PC-9 (cell line): ENCODE results near the gene SLC30A2. TPM values are rescaled to one million over a fixed set of nuclear protein-coding genes. Genes with fewer than 3 reads are reported as not detected.

Experiments
- BruUV-seq: library from RNA; stranded (reverse); fragments of 400-500 nt; replicated peaks from 2 replicates; lab custom pipeline; 2021; lab: Mats Ljungman, UMichigan
- CTCF ChIA-PET: fragments of 300-600 bp; sonication (Branson Sonifier 250); formaldehyde crosslinking; loops from one replicate; lab custom pipeline; 2022; ENCODE audit warnings: antibody characterized with exemption; lab: Charles Lee
- POLR2A ChIA-PET: fragments of 300-600 bp; sonication (Branson Sonifier 250); formaldehyde crosslinking; loops from one replicate; lab custom pipeline; 2022; ENCODE audit warnings: antibody characterized with exemption; ENCODE audit not compliant: unreplicated experiment; lab: Charles Lee
- DNase-seq, 2 experiments: peaks; one replicate each; pipeline versions ENCODE4 v3.0.0 to v3.0.0-alpha.2; 2015 to 2022; ENCODE audit warnings: mixed read lengths in 1 of 2
- H2AFZ ChIP-seq: fragments of 200-600 bp; sonication (generic); 2 replicates; pipeline ENCODE4 v1.8.1; 2017; ENCODE audit warnings: antibody characterized with exemption
- H3F3A ChIP-seq: fragments of 200-600 bp; sonication (generic); 2 replicates; pipeline ENCODE4 v1.8.1; 2017; ENCODE audit warnings: antibody characterized with exemption, mild to moderate bottlenecking, low read depth; ENCODE audit not compliant: insufficient read depth
- H3K27ac ChIP-seq: fragments of 200-600 bp; sonication (generic); 2 replicates; pipeline ENCODE4 v1.6.1; 2016; ENCODE audit warnings: mixed run types
- H3K27me3 ChIP-seq: fragments of 200-600 bp; sonication (generic); 2 replicates; pipeline ENCODE4 v1.6.1; 2016; ENCODE audit warnings: low read depth, mixed run types; ENCODE audit not compliant: insufficient read depth
- H3K36me3 ChIP-seq: fragments of 200-600 bp; sonication (generic); 2 replicates; pipeline ENCODE4 v1.6.1; 2016; ENCODE audit warnings: low read depth, mixed run types
- H3K4me1 ChIP-seq: fragments of 200-600 bp; sonication (generic); replicated peaks from 2 replicates; pipeline ENCODE4 v1.6.1; 2016; ENCODE audit warnings: mixed run types; ENCODE audit not compliant: insufficient read depth
- H3K4me2 ChIP-seq: fragments of 200-600 bp; sonication (generic); 2 replicates; pipeline ENCODE4 v1.6.1; 2017; ENCODE audit warnings: mixed run types
- H3K4me3 ChIP-seq: fragments of 200-600 bp; sonication (generic); 2 replicates; pipeline ENCODE4 v1.6.1; 2016; ENCODE audit warnings: mixed run types
- H3K79me2 ChIP-seq: fragments of 200-600 bp; sonication (generic); 2 replicates; pipeline ENCODE4 v1.6.1; 2017; ENCODE audit warnings: low read depth, mixed run types
- H3K9me2 ChIP-seq: fragments of 200-600 bp; sonication (generic); 2 replicates; pipeline ENCODE4 v1.8.1; 2017; ENCODE audit warnings: mild to moderate bottlenecking; ENCODE audit not compliant: insufficient read depth
- H3K9me3 ChIP-seq: fragments of 200-600 bp; sonication (generic); 2 replicates; pipeline ENCODE4 v1.8.1; 2016; ENCODE audit warnings: low read depth; ENCODE audit not compliant: insufficient read depth
- H4K20me1 ChIP-seq: fragments of 200-600 bp; sonication (generic); 2 replicates; pipeline ENCODE4 v1.8.1; 2017; ENCODE audit not compliant: insufficient read depth
- EZH2 ChIP-seq: fragments of 200-600 bp; sonication (generic); IDR thresholded peaks from 2 replicates; pipeline ENCODE4 v1.8.0; 2017; ENCODE audit warnings: antibody characterized with exemption, low read depth
- intact Hi-C: fragments of 100-400 bp; cut with micrococcal nuclease; formaldehyde crosslinking; loops from one replicate; pipeline ENCODE4 v1.10.0; 2022; ENCODE audit not compliant: unreplicated experiment
- total RNA-seq: library from RNA; stranded (reverse); gene quantifications from 2 replicates; pipeline ENCODE4 v1.2.3, GENCODE V29; 2021
- TF ChIP-seq, protein P1 (sequence below): fragments of 200-600 bp; sonication (generic); conservative IDR thresholded peaks from 2 replicates; pipeline ENCODE4 v1.6.1; 2017; ENCODE audit warnings: mixed run types, antibody characterized with exemption, mild to moderate bottlenecking, moderate library complexity

SLC30A2 gene
- total RNA-seq, 1 experiment from 2014 or later: not detected

GRCh38 chr1:26003756-26004155 is 42.2 kb downstream of the SLC30A2 start:
- Histone ChIP-seq H3K36me3 (no peaks in the 10 kb centered on the region), H2AFZ (no peak overlapping the region), H4K20me1 (no peaks in the 10 kb centered on the region), H3K27ac (no peak overlapping the region), H3K9me2 (no peaks in the 10 kb centered on the region), H3K79me2 (no peaks in the 10 kb centered on the region), H3K27me3 (no peaks in the 10 kb centered on the region), H3K4me3 (no peak overlapping the region), H3K4me2 (no peak overlapping the region), H3F3A (no peaks in the 10 kb centered on the region), H3K9me3 (no peaks in the 10 kb centered on the region), H3K4me1 (no peaks in the 10 kb centered on the region)
- intact Hi-C loops: no loop called here
- ChIA-PET CTCF (interaction anchor here (0.5 to 0.9 kb wide), 2 partner anchors 108 to 560 kb away, joined by 4 read pairs; no protein-coding TSS in a partner anchor), POLR2A (interaction anchor here (0.5 kb wide), 1 partner anchor 107 kb away, joined by 3 read pairs; no protein-coding TSS in a partner anchor)
- no peak for DNase-seq
- TF ChIP-seq, protein P1, sequence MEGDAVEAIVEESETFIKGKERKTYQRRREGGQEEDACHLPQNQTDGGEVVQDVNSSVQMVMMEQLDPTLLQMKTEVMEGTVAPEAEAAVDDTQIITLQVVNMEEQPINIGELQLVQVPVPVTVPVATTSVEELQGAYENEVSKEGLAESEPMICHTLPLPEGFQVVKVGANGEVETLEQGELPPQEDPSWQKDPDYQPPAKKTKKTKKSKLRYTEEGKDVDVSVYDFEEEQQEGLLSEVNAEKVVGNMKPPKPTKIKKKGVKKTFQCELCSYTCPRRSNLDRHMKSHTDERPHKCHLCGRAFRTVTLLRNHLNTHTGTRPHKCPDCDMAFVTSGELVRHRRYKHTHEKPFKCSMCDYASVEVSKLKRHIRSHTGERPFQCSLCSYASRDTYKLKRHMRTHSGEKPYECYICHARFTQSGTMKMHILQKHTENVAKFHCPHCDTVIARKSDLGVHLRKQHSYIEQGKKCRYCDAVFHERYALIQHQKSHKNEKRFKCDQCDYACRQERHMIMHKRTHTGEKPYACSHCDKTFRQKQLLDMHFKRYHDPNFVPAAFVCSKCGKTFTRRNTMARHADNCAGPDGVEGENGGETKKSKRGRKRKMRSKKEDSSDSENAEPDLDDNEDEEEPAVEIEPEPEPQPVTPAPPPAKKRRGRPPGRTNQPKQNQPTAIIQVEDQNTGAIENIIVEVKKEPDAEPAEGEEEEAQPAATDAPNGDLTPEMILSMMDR: no peak
- TF ChIP-seq EZH2: no peak
- BruUV-seq: no TSS peak

DNA sequence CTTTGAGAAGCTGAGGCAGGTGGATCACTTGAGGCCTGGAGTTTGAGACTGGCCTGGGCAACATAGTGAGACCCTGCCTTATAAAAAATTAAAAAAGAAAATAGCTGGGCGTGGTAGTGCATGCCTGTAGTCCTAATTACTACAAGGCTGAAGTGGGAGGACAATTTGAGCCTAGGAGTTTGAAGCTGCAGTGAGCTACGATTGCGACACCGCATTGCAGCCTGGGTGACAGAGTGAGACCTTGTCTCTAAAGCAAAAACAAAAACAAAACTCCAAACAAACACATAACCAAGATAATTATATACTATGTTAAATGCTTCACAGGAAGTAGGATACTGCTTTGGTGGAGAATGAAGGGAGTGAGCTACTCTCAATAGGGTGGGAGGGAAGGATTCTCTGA is 42.7 kb downstream of the SLC30A2 start:
- no peaks in the 10 kb centered on the region for H3K36me3 ChIP-seq
- no peaks in the 10 kb centered on the region for H3K27me3 ChIP-seq
- H3K9me3 ChIP-seq: no peaks in the 10 kb centered on the region
- H2AFZ ChIP-seq: no peak overlapping the region
- no peak overlapping the region for H3K27ac ChIP-seq
- H3K9me2 ChIP-seq: no peaks in the 10 kb centered on the region
- intact Hi-C loops: no loop called here
- no peaks in the 10 kb centered on the region for H4K20me1 ChIP-seq
- ChIA-PET POLR2A (interaction anchor here (0.5 kb wide), 1 partner anchor 106 kb away, joined by 3 read pairs; no protein-coding TSS in a partner anchor), CTCF (interaction anchor here (0.5 to 0.9 kb wide), 2 partner anchors 107 to 560 kb away, joined by 4 read pairs; no protein-coding TSS in a partner anchor)
- H3F3A ChIP-seq: no peaks in the 10 kb centered on the region
- TF ChIP-seq EZH2: no peak
- TF ChIP-seq, protein P1: no peak
- H3K79me2 ChIP-seq: no peaks in the 10 kb centered on the region
- DNase-seq: no peak
- no peak overlapping the region for H3K4me3 ChIP-seq
- BruUV-seq: no TSS peak
- H3K4me1 ChIP-seq: peaks cover 4% of the 10 kb centered on the region
- no peak overlapping the region for H3K4me2 ChIP-seq

GRCh38 chr1:25999041-25999800 is 46.7 kb downstream of the SLC30A2 start:
- Histone ChIP-seq H3K9me3 (no peaks in the 10 kb centered on the region), H3K27ac (no peak overlapping the region), H3K4me3 (no peak overlapping the region), H3K27me3 (no peaks in the 10 kb centered on the region), H3K79me2 (no peaks in the 10 kb centered on the region), H3F3A (peaks cover 7% of the 10 kb centered on the region; the same call in 1 of the 2 replicates), H3K36me3 (no peaks in the 10 kb centered on the region), H3K9me2 (no peaks in the 10 kb centered on the region), H2AFZ (no peak overlapping the region), H4K20me1 (no peaks in the 10 kb centered on the region), H3K4me1 (peaks cover 12% of the 10 kb centered on the region), H3K4me2 (no peak overlapping the region)
- TF ChIP-seq EZH2: no peak
- TF ChIP-seq, protein P1: no peak
- no TSS peak for BruUV-seq
- intact Hi-C loops: loop anchor here (2.0 to 5.0 kb wide), 2 partner anchors 94 to 387 kb away; no protein-coding TSS in a partner anchor
- POLR2A ChIA-PET: no interaction called here
- no peak for DNase-seq
- CTCF ChIA-PET: no interaction called here
